Stimulated activated CD4-positive, alpha-beta T cell treated with anti-CD3 and anti-CD28 coated beads, Interleukin-12 subunit alpha, Interleukin-12 subunit beta, amount 100 ng/mL, for 48 hours (primary cell): Measurements from ENCODE around the gene ZNF804B.

Experiments used
- DNase-seq, 3 donors: peaks; one replicate each; pipeline ENCODE4 v3.0.0-alpha.2; 2020; ENCODE audit warnings: low read depth in 2 of 3, low spot score in 1 of 3

The ZNF804B gene

GRCh38 chr7:88967432-88967831 is 207.9 kb downstream of the ZNF804B start:
- DNase-seq = no peak

DNA sequence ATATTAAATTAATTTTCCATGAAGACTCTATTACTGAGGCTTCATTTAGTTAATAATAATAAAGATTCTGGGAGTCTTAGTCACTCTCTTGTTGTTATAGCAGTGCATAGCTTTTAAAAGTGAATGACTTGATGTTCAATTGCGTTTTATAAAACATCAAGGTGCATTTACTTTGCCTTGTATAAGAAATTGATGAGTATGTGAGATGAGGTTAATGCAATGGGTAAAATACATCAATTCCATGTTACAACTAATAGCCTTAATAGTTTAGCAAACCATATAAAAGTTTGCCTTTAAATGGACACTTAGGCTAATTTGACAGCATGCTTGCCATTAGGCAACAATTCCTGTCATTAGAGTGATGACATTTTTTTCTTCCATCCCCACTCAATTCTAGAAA is 209.7 kb downstream of the ZNF804B start:
- no peak for DNase-seq

GRCh38 chr7:88985295-88985694 is 225.8 kb downstream of the ZNF804B start:
- DNase-seq = no peak

GRCh38 chr7:89001306-89001705 is 241.8 kb downstream of the ZNF804B start:
- DNase-seq = no peak

GRCh38 chr7:89002981-89003956 is 243.8 kb downstream of the ZNF804B start:
- DNase-seq = no peak

DNA sequence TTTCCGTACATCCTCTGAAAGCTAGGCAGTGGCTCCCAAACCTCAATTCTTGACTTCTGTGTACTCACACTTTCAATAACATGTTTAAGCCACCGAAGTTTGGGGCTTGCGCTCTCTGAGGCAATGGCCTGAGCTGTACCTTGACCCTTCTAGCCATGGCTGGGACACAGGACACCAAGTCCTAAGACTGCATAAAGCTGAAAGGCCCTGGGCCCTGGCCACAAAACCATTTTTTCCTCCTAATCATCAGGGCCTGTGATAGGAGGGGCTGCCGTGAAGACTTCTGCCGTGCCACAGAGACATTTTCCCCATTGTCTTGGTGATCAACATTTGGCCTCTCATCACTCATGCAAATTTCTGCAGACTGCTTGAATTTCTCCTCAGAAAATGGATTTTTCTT is 252.5 kb downstream of the ZNF804B start:
- no peak for DNase-seq

DNA sequence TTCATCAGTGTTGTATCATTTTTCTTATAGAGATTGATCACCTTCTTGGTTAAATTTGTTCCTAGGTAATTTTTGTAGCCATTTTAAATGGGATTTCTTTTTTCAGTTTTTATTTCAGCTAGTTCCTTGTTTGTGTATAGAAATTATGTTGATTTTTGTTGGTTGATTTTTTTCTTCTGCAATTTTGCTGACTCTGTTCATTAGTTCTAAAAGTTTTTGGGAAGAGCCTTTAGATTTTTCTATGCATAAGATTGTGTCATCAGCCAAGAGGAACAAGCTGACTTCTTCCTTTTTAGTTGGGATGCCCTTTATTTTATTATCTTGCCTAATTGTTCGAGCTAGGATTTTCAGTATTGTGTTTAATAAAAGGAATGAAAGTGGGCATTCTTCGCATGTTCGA is 258.2 kb downstream of the ZNF804B start:
- no peak for DNase-seq

GRCh38 chr7:89021741-89022140 is 262.2 kb downstream of the ZNF804B start:
- no peak for DNase-seq

GRCh38 chr7:89023206-89023605 is 263.7 kb downstream of the ZNF804B start:
- DNase-seq = no peak

GRCh38 chr7:89023877-89024276 is 264.4 kb downstream of the ZNF804B start:
- DNase-seq = no peak

DNA sequence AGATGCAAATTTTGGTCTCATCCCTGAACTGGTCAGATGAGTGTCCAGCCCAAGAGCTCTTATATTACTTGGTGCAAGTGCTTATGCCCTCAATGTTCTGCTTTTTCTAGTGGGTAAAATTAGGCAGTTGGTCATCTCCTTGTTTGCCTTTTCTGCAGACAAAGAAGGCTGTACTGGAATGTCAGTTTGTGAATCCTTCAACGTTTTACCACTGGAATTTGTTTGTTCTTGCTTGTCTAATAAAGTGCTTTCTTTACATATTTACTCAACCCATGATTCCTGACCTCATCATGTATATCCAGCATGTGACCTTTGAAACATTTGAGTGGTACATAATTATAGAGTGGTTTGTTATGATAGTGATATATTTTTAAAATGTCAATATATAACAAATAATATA is 268.3 kb downstream of the ZNF804B start:
- DNase-seq = no peak

- DNase-seq = no peak
Measured at GRCh38 chr7:89028319-89028718, 268.8 kb downstream of the ZNF804B start.

DNA sequence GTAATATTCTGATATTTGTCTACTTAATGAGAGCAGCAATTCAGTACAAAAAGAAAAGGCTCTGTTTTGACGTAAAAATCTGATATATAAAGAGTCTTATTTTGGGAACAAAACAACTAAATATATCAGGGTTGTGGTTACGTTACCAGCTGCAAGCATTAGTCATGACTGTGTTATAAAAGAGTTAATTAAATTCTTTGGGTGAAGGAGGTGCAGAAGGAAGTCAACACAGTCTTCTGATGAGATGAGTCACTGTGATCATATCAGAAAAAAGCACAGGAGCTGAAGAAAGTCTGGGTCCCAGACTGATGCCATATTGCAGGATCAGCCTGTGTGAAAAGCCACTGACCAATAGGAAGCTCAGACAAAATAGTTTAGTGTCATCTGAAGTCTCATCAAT is 270.4 kb downstream of the ZNF804B start:
- no peak for DNase-seq

GRCh38 chr7:89041240-89041639 is 281.7 kb downstream of the ZNF804B start:
- DNase-seq = no peak

GRCh38 chr7:89042940-89043339 is 283.4 kb downstream of the ZNF804B start:
- no peak for DNase-seq

GRCh38 chr7:89049043-89049442 is 289.5 kb downstream of the ZNF804B start:
- no peak for DNase-seq

DNA sequence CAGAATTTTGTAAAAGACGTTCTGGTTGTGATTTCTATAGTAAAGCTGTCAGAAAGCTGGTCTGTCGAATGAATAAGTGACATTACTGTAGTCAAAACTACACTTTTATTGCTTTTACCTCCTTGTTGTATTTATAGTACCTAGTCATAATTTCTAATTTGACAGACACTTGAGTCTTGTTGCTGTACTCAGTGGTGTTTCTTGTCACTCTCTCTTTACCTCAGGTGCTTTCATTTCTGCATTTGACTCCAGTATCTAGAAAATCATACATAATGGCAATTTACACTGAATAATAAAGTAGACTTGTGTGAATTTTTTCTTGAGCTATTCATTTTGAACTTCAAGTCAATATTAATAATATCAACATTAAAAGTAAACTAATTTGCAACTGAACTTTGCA is 293.6 kb downstream of the ZNF804B start:
- no peak for DNase-seq

GRCh38 chr7:89054361-89054760 is 294.9 kb downstream of the ZNF804B start:
- no peak for DNase-seq

DNA sequence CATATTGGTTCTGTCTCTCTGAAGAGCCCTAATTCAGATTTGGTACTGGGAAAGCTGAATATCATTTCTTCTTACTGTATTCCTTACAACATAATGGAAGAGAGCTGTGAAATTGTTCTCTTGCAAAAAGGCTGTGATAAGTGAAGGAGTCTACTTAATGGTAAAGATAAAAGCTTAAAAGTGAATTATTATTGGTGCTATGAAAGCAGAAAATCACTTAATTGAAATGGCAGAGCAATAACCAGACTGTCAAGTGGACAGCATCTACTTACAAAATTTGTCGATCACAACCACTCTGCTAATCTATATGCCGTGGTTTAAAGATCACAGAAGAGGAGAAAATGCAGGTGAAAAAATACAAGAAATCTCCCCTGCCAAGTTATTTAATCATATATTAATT is 300.7 kb downstream of the ZNF804B start:
- DNase-seq = no peak

DNA sequence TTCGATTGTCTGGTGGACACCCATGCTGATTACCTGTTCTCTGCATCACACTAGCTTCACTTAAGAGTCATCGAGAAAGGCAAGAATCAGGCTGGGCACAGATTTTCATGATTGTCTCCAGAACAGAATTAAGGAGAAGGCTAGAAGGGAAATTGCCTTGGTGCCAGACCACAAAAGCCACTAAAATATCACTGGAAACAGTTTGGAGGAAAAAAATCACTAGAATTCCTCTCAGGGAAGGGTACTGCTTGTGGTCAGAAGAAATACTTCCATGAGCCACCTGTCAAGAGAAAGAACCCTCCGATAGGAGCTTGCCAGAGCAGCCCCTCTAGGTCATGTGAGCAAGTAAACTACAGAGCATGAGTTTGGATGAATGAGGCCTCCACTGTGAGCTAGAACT is 305.3 kb downstream of the ZNF804B start:
- no peak for DNase-seq

GRCh38 chr7:89067048-89067447 is 307.5 kb downstream of the ZNF804B start:
- DNase-seq = no peak

DNA sequence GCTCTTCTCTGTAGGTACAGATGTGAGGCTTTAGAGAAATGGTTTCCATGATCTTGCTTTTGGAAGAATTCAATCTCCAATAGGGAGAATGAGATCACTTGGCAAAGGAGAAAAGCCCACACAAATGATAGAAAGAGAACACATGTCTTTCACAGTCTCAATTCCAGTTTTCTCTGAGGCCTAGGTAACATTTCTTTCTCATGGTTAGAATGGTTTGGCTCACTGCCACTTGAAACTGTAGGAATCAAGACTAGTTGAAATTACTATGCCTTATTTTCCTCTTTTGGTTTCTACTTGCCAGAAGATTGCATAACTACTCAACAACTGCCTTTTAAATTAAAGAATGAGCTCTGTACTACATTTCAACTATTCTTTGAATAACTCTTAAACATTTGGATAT is 312.6 kb downstream of the ZNF804B start:
- DNase-seq = no peak

- DNase-seq = no peak
Measured at GRCh38 chr7:89073776-89074175, 314.3 kb downstream of the ZNF804B start.
